GM12865 (cell line): ENCODE results near the gene WASF3.

ENCODE experiments used
- DNase-seq: peaks from one replicate; pipeline ENCODE4 v3.0.0; 2010; ENCODE audit warnings: low read depth
- H3K4me3 ChIP-seq: 2 replicates; pipeline ENCODE4 v1.5.1; 2011; ENCODE audit warnings: mild to moderate bottlenecking, low read depth, low read length, control low read depth
- CTCF ChIP-seq: IDR thresholded peaks from 2 replicates; pipeline ENCODE4 v1.5.1; 2011; ENCODE audit warnings: low read length, control low read depth, low read depth, inconsistent platforms; ENCODE audit not compliant: insufficient read depth; ENCODE audit errors: missing control alignments

The WASF3 gene

GRCh38 chr13:26522571-26522970 lies 34.9 kb upstream of the WASF3 start:
- no peak for DNase-seq
- TF ChIP-seq CTCF: no peak
- H3K4me3 ChIP-seq: no peak overlapping the region

DNA sequence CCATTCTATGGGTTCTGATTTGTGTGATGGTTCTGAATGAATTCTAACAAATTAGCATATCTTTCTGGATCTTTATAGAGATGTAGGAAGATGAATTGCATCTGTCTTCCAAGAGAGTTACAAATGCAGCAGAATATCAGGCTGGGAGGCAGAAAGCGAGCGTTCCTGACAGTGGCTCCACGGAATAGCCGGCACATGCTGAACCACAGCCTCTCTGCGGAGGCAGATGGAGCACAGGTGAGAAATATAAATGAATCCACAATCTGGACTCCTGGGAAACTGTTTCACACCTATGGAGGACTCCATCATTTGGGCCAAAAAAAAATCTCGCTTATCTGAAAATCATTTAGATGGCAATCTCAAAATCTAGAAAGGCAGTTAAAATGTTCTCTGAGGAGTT lies 34.5 kb upstream of the WASF3 start:
- H3K4me3 ChIP-seq: no peak overlapping the region
- TF ChIP-seq CTCF: no peak
- DNase-seq: no peak

- TF ChIP-seq CTCF: no peak
- no peak for DNase-seq
Observed at GRCh38 chr13:26525528-26525927, 32.0 kb upstream of the WASF3 start.

DNA sequence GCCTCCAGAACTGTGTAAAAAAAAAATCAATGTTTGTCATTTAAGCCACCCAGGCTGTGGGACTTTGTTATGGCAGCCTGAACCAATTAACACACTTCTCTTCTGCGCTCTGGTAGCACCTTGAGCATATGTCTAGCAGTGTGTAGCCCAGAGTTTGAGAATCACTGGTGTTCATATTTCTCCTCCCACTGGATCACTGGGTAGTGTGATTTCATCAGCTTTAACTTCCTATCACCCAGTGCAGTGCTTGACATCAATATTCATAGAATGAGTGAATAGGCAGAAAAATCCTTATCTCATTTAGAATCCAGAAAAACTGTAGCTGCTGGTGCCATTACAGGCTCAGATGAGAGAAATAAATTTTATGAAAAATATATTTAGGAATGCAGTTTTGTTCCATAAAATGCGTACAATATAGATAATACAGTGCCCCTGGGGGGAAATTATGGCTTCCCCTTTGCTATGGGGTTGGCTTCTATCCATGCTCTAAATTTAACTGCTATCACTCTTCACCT lies 30.7 kb upstream of the WASF3 start:
- H3K4me3 ChIP-seq: no peak overlapping the region
- no peak for TF ChIP-seq CTCF

More at GRCh38 chr13:26525528-26525927, 32.0 kb upstream of the WASF3 start:
- H3K4me3 ChIP-seq: no peak overlapping the region

GRCh38 chr13:26528527-26528926 lies 29.0 kb upstream of the WASF3 start:
- no peak for DNase-seq
- H3K4me3 ChIP-seq: no peak overlapping the region
- no peak for TF ChIP-seq CTCF

More for the DNA sequence above, 30.7 kb upstream of the WASF3 start:
- no peak for DNase-seq

- DNase-seq: peak; percentile 28
- TF ChIP-seq CTCF: no peak
- H3K4me3 ChIP-seq: no peak overlapping the region
Observed at GRCh38 chr13:26529441-26529840, 28.0 kb upstream of the WASF3 start.

- TF ChIP-seq CTCF: no peak
- DNase-seq: no peak
- H3K4me3 ChIP-seq: no peak overlapping the region
Observed at GRCh38 chr13:26531742-26532141, 25.7 kb upstream of the WASF3 start.
